Measurements from ENCODE around the gene MMP25.

Gene MMP25

GRCh38 chr16:3056336-3057180 lies 10.2 kb downstream of the MMP25 start:
- Histone ChIP-seq H3K4me3 (ENCODE audit: low read length) (no peak overlapping the region), H3K27ac (ENCODE audit: low read length) (no peak overlapping the region), H3K36me3 (replicated peaks; ENCODE audit: low read depth, low read length) (no peaks in the 10 kb centered on the region), H2AFZ (ENCODE audit: low read depth, low read length) (no peak overlapping the region), H3K4me2 (ENCODE audit: low read length) (no peak overlapping the region), H3K79me2 (ENCODE audit: low read length) (no peaks in the 10 kb centered on the region), H3K9ac (ENCODE audit: low read length) (no peak overlapping the region), H3K9me3 (ENCODE audit: insufficient read depth, low read length) (no peaks in the 10 kb centered on the region), H3K27me3 (ENCODE audit: low read depth, low read length) (peaks cover 5% of the 10 kb centered on the region; the same call in 1 of the 2 replicates), H3K4me1 (ENCODE audit: low read length) (peaks cover 6% of the 10 kb centered on the region), H4K20me1 (ENCODE audit: insufficient read depth, low read length) (0 out of 2 replicates have a peak, but pooled peaks cover 4% of the 10 kb centered on the region)
- TF ChIP-seq, protein P1, sequence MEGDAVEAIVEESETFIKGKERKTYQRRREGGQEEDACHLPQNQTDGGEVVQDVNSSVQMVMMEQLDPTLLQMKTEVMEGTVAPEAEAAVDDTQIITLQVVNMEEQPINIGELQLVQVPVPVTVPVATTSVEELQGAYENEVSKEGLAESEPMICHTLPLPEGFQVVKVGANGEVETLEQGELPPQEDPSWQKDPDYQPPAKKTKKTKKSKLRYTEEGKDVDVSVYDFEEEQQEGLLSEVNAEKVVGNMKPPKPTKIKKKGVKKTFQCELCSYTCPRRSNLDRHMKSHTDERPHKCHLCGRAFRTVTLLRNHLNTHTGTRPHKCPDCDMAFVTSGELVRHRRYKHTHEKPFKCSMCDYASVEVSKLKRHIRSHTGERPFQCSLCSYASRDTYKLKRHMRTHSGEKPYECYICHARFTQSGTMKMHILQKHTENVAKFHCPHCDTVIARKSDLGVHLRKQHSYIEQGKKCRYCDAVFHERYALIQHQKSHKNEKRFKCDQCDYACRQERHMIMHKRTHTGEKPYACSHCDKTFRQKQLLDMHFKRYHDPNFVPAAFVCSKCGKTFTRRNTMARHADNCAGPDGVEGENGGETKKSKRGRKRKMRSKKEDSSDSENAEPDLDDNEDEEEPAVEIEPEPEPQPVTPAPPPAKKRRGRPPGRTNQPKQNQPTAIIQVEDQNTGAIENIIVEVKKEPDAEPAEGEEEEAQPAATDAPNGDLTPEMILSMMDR (IDR thresholded peaks at IDR 0.05; ENCODE audit: low read depth, low read length), result no peak
- no peak for TF ChIP-seq EZH2phosphoT487 (IDR thresholded peaks at IDR 0.05; ENCODE audit: low read depth)

DNA sequence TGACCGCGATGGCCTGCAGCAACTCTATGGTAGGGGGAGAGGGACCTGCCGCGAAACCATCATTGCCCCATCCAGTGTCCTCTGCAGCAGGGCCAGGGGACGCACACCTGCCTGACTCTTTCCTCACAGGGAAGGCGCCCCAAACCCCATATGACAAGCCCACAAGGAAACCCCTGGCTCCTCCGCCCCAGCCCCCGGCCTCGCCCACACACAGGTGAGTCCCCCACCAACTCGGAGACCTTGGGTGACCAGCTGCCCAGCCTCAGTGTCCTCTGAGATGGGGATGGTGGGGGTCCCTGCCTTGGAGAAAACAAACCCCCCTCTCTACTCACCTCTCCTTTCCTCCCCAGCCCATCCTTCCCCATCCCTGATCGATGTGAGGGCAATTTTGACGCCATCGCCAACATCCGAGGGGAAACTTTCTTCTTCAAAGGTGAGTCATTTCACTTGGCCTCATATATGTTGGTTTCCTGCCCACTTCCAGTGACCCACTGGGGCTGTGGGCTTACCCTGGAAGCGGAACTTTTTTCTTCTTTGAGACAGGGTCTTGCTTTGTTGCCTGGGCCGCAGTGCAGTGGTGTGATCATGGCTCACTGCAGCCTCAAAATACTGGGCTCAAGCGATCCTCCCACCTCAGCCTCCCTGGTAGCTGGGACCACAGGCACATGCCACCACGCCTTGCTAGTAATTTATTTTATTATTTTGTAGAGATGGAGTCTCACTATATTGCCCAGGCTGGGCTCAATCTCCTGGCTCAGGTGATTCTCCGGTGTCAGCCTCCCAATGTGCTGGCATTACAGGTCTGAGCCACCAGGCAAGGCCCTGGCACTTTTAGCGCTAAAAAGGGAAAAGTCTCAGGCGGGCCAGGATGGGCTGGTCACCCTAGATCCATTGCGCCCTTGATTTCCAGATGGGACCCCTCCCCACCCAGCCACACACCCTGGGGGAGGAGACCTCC lies 11.1 kb downstream of the MMP25 start:
- no peak for TF ChIP-seq EZH2phosphoT487 (IDR thresholded peaks at IDR 0.05; ENCODE audit: low read depth)
- TF ChIP-seq, protein P1 (IDR thresholded peaks at IDR 0.05; ENCODE audit: low read depth, low read length), result no peak
- H3K79me2 ChIP-seq (ENCODE audit: low read length), result no peaks in the 10 kb centered on the region
- peaks cover 6% of the 10 kb centered on the region for H3K4me1 ChIP-seq (ENCODE audit: low read length)
- peak overlapping the region; percentile 93 for H3K4me2 ChIP-seq (ENCODE audit: low read length)
- peaks cover 5% of the 10 kb centered on the region; the same call in 1 of the 2 replicates for H3K27me3 ChIP-seq (ENCODE audit: low read depth, low read length)
- H3K4me3 ChIP-seq (ENCODE audit: low read length), result peak overlapping the region; percentile 82
- H3K9ac ChIP-seq (ENCODE audit: low read length), result no peak overlapping the region
- 0 out of 2 replicates have a peak, but pooled peaks cover 4% of the 10 kb centered on the region for H4K20me1 ChIP-seq (ENCODE audit: insufficient read depth, low read length)
- H2AFZ ChIP-seq (ENCODE audit: low read depth, low read length), result no peak overlapping the region
- H3K36me3 ChIP-seq (replicated peaks; ENCODE audit: low read depth, low read length), result no peaks in the 10 kb centered on the region
- H3K9me3 ChIP-seq (ENCODE audit: insufficient read depth, low read length), result no peaks in the 10 kb centered on the region
- H3K27ac ChIP-seq (ENCODE audit: low read length), result no peak overlapping the region

- H3K79me2 ChIP-seq (ENCODE audit: low read length), result no peaks in the 10 kb centered on the region
- peak overlapping the region; percentile 82 for H3K4me3 ChIP-seq (ENCODE audit: low read length)
- TF ChIP-seq, protein P1 (IDR thresholded peaks at IDR 0.05; ENCODE audit: low read depth, low read length), result peak; percentile 40
- no peak for TF ChIP-seq EZH2phosphoT487 (IDR thresholded peaks at IDR 0.05; ENCODE audit: low read depth)
- peak overlapping the region; percentile 19; the same call in 1 of the 2 replicates for H3K27ac ChIP-seq (ENCODE audit: low read length)
- no peaks in the 10 kb centered on the region for H3K36me3 ChIP-seq (replicated peaks; ENCODE audit: low read depth, low read length)
- peaks cover 6% of the 10 kb centered on the region for H3K4me1 ChIP-seq (ENCODE audit: low read length)
- H3K27me3 ChIP-seq (ENCODE audit: low read depth, low read length), result peaks cover 5% of the 10 kb centered on the region; the same call in 1 of the 2 replicates
- H4K20me1 ChIP-seq (ENCODE audit: insufficient read depth, low read length), result 0 out of 2 replicates have a peak, but pooled peaks cover 4% of the 10 kb centered on the region
- H2AFZ ChIP-seq (ENCODE audit: low read depth, low read length), result peak overlapping the region; percentile 35; the same call in 1 of the 2 replicates
- H3K4me2 ChIP-seq (ENCODE audit: low read length), result peak overlapping the region; percentile 93
- H3K9ac ChIP-seq (ENCODE audit: low read length), result peak overlapping the region; percentile 88
- no peaks in the 10 kb centered on the region for H3K9me3 ChIP-seq (ENCODE audit: insufficient read depth, low read length)
Measured at GRCh38 chr16:3058139-3059030, 12.0 kb downstream of the MMP25 start.

Data from OCI-LY3 (cell line).